GM12878 (cell line): ENCODE results near the gene PDX1.

Experiments
- BRCA1 ChIP-seq: IDR thresholded peaks from 2 replicates; pipeline ENCODE4 v1.6.1; 2011; ENCODE audit warnings: low read depth, low read length, improper control_type of control experiment
- EZH2 ChIP-seq: IDR thresholded peaks from 2 replicates; pipeline ENCODE4 v1.6.1; 2012; ENCODE audit warnings: low read depth, mild to moderate bottlenecking, control low read depth, inconsistent platforms, low read length, borderline replicate concordance; ENCODE audit not compliant: control insufficient read depth
- IKZF1 ChIP-seq: fragments of 450-650 bp; conservative IDR thresholded peaks from 2 replicates; pipeline ENCODE4 v1.6.1; 2017; ENCODE audit warnings: antibody characterized with exemption, mild to moderate bottlenecking
- SMC3 ChIP-seq: IDR thresholded peaks from 2 replicates; pipeline ENCODE4 v1.6.1; 2011; ENCODE audit warnings: low read length, improper control_type of control experiment, borderline replicate concordance
- TF ChIP-seq, protein P1 (sequence below): fragments of 450-650 bp; IDR thresholded peaks from 2 replicates; pipeline ENCODE4 v1.6.1; 2017; ENCODE audit warnings: mild to moderate bottlenecking, low read depth, inconsistent platforms; ENCODE audit not compliant: poor library complexity, severe bottlenecking
- TF ChIP-seq, protein P2 (sequence below): IDR thresholded peaks from 2 replicates; pipeline ENCODE4 v1.6.1; 2012; ENCODE audit warnings: mild to moderate bottlenecking, low read depth, low read length
- TF ChIP-seq, protein P3 (sequence below): IDR thresholded peaks from 2 replicates; pipeline ENCODE4 v1.6.1; 2011; ENCODE audit warnings: low read depth, mild to moderate bottlenecking, low read length, moderate library complexity, borderline replicate concordance; ENCODE audit errors: extremely low read depth
- TF ChIP-seq, protein P4 (sequence below), 3 experiments: IDR thresholded peaks in 2 of 3; conservative IDR thresholded peaks in 1 of 3; 2 replicates each; pipeline ENCODE4 v1.5.1; 2011; ENCODE audit warnings: low read depth in 3 of 3, low read length in 3 of 3, mild to moderate bottlenecking in 3 of 3, control low read depth in 2 of 3, moderate library complexity in 2 of 3, inconsistent platforms in 1 of 3, mixed read lengths in 1 of 3; ENCODE audit not compliant: control insufficient read depth in 2 of 3, insufficient read depth in 1 of 3; ENCODE audit errors: extremely low read depth in 1 of 3
- TF ChIP-seq, protein P5 (sequence below): fragments of 450-650 bp; IDR thresholded peaks from 2 replicates; pipeline ENCODE4 v1.6.1; 2017; ENCODE audit warnings: antibody characterized with exemption, mild to moderate bottlenecking, moderate library complexity

DNA sequence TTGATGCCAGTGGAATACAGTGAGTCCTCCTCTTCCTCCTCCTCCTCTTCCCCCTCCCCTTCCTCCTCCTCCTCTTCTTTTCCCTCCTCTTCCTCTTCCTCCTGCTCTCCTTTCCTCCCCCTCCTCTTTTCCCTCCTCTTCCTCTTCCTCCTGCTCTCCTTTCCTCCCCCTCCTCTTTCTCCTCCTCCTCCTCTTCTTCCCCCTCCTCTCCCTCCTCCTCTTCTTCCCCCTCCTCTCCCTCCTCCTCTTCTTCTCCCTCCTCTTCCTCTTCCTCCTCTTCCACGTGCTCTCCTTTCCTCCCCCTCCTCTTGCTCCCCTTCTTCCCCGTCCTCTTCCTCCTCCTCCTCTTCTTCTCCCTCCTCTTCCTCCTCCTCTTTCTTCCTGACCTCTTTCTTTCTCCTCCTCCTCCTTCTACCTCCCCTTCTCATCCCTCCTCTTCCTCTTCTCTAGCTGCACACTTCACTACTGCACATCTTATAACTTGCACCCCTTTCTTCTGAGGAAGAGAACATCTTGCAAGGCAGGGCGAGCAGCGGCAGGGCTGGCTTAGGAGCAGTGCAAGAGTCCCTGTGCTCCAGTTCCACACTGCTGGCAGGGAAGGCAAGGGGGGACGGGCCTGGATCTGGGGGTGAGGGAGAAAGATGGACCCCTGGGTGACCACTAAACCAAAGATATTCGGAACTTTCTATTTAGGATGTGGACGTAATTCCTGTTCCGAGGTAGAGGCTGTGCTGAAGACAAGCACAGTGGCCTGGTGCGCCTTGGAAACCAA lies 5.6 kb downstream of the PDX1 start:
- TF ChIP-seq BRCA1: no peak
- TF ChIP-seq, protein P1, sequence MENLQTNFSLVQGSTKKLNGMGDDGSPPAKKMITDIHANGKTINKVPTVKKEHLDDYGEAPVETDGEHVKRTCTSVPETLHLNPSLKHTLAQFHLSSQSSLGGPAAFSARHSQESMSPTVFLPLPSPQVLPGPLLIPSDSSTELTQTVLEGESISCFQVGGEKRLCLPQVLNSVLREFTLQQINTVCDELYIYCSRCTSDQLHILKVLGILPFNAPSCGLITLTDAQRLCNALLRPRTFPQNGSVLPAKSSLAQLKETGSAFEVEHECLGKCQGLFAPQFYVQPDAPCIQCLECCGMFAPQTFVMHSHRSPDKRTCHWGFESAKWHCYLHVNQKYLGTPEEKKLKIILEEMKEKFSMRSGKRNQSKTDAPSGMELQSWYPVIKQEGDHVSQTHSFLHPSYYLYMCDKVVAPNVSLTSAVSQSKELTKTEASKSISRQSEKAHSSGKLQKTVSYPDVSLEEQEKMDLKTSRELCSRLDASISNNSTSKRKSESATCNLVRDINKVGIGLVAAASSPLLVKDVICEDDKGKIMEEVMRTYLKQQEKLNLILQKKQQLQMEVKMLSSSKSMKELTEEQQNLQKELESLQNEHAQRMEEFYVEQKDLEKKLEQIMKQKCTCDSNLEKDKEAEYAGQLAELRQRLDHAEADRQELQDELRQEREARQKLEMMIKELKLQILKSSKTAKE: no peak
- TF ChIP-seq, protein P2, sequence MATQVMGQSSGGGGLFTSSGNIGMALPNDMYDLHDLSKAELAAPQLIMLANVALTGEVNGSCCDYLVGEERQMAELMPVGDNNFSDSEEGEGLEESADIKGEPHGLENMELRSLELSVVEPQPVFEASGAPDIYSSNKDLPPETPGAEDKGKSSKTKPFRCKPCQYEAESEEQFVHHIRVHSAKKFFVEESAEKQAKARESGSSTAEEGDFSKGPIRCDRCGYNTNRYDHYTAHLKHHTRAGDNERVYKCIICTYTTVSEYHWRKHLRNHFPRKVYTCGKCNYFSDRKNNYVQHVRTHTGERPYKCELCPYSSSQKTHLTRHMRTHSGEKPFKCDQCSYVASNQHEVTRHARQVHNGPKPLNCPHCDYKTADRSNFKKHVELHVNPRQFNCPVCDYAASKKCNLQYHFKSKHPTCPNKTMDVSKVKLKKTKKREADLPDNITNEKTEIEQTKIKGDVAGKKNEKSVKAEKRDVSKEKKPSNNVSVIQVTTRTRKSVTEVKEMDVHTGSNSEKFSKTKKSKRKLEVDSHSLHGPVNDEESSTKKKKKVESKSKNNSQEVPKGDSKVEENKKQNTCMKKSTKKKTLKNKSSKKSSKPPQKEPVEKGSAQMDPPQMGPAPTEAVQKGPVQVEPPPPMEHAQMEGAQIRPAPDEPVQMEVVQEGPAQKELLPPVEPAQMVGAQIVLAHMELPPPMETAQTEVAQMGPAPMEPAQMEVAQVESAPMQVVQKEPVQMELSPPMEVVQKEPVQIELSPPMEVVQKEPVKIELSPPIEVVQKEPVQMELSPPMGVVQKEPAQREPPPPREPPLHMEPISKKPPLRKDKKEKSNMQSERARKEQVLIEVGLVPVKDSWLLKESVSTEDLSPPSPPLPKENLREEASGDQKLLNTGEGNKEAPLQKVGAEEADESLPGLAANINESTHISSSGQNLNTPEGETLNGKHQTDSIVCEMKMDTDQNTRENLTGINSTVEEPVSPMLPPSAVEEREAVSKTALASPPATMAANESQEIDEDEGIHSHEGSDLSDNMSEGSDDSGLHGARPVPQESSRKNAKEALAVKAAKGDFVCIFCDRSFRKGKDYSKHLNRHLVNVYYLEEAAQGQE: no peak
- TF ChIP-seq, protein P3, sequence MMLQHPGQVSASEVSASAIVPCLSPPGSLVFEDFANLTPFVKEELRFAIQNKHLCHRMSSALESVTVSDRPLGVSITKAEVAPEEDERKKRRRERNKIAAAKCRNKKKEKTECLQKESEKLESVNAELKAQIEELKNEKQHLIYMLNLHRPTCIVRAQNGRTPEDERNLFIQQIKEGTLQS: no peak
- TF ChIP-seq EZH2: no peak
- TF ChIP-seq, protein P4, sequence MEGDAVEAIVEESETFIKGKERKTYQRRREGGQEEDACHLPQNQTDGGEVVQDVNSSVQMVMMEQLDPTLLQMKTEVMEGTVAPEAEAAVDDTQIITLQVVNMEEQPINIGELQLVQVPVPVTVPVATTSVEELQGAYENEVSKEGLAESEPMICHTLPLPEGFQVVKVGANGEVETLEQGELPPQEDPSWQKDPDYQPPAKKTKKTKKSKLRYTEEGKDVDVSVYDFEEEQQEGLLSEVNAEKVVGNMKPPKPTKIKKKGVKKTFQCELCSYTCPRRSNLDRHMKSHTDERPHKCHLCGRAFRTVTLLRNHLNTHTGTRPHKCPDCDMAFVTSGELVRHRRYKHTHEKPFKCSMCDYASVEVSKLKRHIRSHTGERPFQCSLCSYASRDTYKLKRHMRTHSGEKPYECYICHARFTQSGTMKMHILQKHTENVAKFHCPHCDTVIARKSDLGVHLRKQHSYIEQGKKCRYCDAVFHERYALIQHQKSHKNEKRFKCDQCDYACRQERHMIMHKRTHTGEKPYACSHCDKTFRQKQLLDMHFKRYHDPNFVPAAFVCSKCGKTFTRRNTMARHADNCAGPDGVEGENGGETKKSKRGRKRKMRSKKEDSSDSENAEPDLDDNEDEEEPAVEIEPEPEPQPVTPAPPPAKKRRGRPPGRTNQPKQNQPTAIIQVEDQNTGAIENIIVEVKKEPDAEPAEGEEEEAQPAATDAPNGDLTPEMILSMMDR (IDR thresholded peaks at IDR 0.05 in 2 of 3, conservative IDR thresholded peaks at IDR 0.05 in 1 of 3; ENCODE audit: control insufficient read depth in 2 of 3, extremely low read depth in 1 of 3, insufficient read depth in 1 of 3, low read depth in 3 of 3, low read length in 3 of 3): no peak
- TF ChIP-seq, protein P5, sequence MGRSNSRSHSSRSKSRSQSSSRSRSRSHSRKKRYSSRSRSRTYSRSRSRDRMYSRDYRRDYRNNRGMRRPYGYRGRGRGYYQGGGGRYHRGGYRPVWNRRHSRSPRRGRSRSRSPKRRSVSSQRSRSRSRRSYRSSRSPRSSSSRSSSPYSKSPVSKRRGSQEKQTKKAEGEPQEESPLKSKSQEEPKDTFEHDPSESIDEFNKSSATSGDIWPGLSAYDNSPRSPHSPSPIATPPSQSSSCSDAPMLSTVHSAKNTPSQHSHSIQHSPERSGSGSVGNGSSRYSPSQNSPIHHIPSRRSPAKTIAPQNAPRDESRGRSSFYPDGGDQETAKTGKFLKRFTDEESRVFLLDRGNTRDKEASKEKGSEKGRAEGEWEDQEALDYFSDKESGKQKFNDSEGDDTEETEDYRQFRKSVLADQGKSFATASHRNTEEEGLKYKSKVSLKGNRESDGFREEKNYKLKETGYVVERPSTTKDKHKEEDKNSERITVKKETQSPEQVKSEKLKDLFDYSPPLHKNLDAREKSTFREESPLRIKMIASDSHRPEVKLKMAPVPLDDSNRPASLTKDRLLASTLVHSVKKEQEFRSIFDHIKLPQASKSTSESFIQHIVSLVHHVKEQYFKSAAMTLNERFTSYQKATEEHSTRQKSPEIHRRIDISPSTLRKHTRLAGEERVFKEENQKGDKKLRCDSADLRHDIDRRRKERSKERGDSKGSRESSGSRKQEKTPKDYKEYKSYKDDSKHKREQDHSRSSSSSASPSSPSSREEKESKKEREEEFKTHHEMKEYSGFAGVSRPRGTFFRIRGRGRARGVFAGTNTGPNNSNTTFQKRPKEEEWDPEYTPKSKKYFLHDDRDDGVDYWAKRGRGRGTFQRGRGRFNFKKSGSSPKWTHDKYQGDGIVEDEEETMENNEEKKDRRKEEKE: no peak
- no peak for TF ChIP-seq SMC3
- TF ChIP-seq IKZF1: no peak
